RWPE2 (cell line): ENCODE measurements around the gene NACC1.
"Not testable (repeated sequence)": the region's sequence is repeated elsewhere in the genome, so short reads cannot be mapped to it uniquely, and the experiment has no call there.

Experiments
- ATAC-seq: fragments of 200-7000 bp; cut with Tn5 transposase; 3 replicates; pipeline ENCODE4 v1.9.1; 2021; ENCODE audit warnings: low read depth
- DNase-seq: peaks from one replicate; pipeline ENCODE4 v3.0.0-alpha.2; 2020; ENCODE audit warnings: low spot score
- H3K27ac ChIP-seq: fragments of 450-650 bp; 2 replicates; pipeline ENCODE4 v1.5.1; 2017; ENCODE audit warnings: mild to moderate bottlenecking; ENCODE audit not compliant: poor library complexity, severe bottlenecking
- H3K27me3 ChIP-seq: fragments of 250-450 bp; sonication (Bioruptor Pico); 2 replicates; pipeline ENCODE4 v1.5.1; 2021; ENCODE audit warnings: mild to moderate bottlenecking, moderate library complexity; ENCODE audit not compliant: insufficient read depth, poor library complexity, severe bottlenecking
- H3K36me3 ChIP-seq: fragments of 250-450 bp; sonication (Bioruptor Pico); 2 replicates; pipeline ENCODE4 v1.5.1; 2020; ENCODE audit warnings: low read depth, mild to moderate bottlenecking, moderate library complexity
- H3K4me1 ChIP-seq: fragments of 250-450 bp; sonication (Bioruptor Pico); 2 replicates; pipeline ENCODE4 v1.5.1; 2021; ENCODE audit warnings: mild to moderate bottlenecking, moderate library complexity; ENCODE audit not compliant: insufficient read depth, poor library complexity, severe bottlenecking
- H3K4me3 ChIP-seq: fragments of 250-450 bp; sonication (Bioruptor Pico); 2 replicates; pipeline ENCODE4 v1.5.1; 2021; ENCODE audit warnings: mild to moderate bottlenecking, moderate library complexity; ENCODE audit not compliant: severe bottlenecking
- H3K9me3 ChIP-seq: fragments of 250-450 bp; sonication (Bioruptor Pico); 2 replicates; pipeline ENCODE4 v1.5.1; 2021; ENCODE audit warnings: mild to moderate bottlenecking, moderate library complexity; ENCODE audit not compliant: severe bottlenecking
- CTCF ChIP-seq: fragments of 450-650 bp; IDR thresholded peaks from one replicate; pipeline ENCODE4 v1.5.1; 2017; ENCODE audit warnings: mild to moderate bottlenecking, moderate library complexity; ENCODE audit not compliant: poor library complexity, severe bottlenecking

Gene NACC1

GRCh38 chr19:13171146-13171545 lies 53.1 kb downstream of the NACC1 start:
- no peak for TF ChIP-seq CTCF
- Histone ChIP-seq H3K27ac (peak overlapping the region; percentile 99), H3K9me3 (no peaks in the 10 kb centered on the region), H3K27me3 (no peaks in the 10 kb centered on the region), H3K4me1 (peaks cover 48% of the 10 kb centered on the region), H3K36me3 (no peaks in the 10 kb centered on the region), H3K4me3 (no peak overlapping the region)
- ATAC-seq (no peak), DNase-seq (no peak)

GRCh38 chr19:13172346-13173138 lies 54.5 kb downstream of the NACC1 start:
- TF ChIP-seq CTCF: no peak
- peak; percentile 88 for DNase-seq
- Histone ChIP-seq H3K4me3 (no peak overlapping the region), H3K27ac (peak overlapping the region; percentile 99), H3K9me3 (no peaks in the 10 kb centered on the region), H3K27me3 (no peaks in the 10 kb centered on the region), H3K4me1 (peaks cover 41% of the 10 kb centered on the region), H3K36me3 (no peaks in the 10 kb centered on the region)
- peak; percentile 24; the same call in 2 of the 3 replicates for ATAC-seq

- Histone ChIP-seq H3K4me3 (no peak overlapping the region), H3K27ac (peak overlapping the region; percentile 99), H3K27me3 (no peaks in the 10 kb centered on the region), H3K4me1 (peaks cover 36% of the 10 kb centered on the region), H3K36me3 (no peaks in the 10 kb centered on the region), H3K9me3 (no peaks in the 10 kb centered on the region)
- DNase-seq: no peak
- ATAC-seq: no peak
- no peak for TF ChIP-seq CTCF
Measured at GRCh38 chr19:13173139-13173737, 55.2 kb downstream of the NACC1 start.

- no peaks in the 10 kb centered on the region for H3K27me3 ChIP-seq
- H3K4me3 ChIP-seq: no peak overlapping the region
- ATAC-seq (no peak), DNase-seq (no peak)
- no peak for TF ChIP-seq CTCF
- no peaks in the 10 kb centered on the region for H3K9me3 ChIP-seq
- no peaks in the 10 kb centered on the region for H3K36me3 ChIP-seq
- H3K27ac ChIP-seq: no peak overlapping the region
- peaks cover 14% of the 10 kb centered on the region for H3K4me1 ChIP-seq
Measured at GRCh38 chr19:13176345-13176744, 58.3 kb downstream of the NACC1 start.

GRCh38 chr19:13177584-13177983 lies 59.5 kb downstream of the NACC1 start:
- H3K27me3 ChIP-seq, DNase-seq, H3K9me3 ChIP-seq, H3K27ac ChIP-seq, H3K4me3 ChIP-seq, H3K36me3 ChIP-seq, ATAC-seq, H3K4me1 ChIP-seq: not testable (repeated sequence)

- not testable (repeated sequence) for H3K27me3 ChIP-seq, H3K9me3 ChIP-seq, H3K4me1 ChIP-seq, DNase-seq, ATAC-seq, H3K4me3 ChIP-seq, H3K27ac ChIP-seq, H3K36me3 ChIP-seq
Measured at GRCh38 chr19:13178291-13178690, 60.2 kb downstream of the NACC1 start.
